ENCODE results near the gene HECTD4.

DNA sequence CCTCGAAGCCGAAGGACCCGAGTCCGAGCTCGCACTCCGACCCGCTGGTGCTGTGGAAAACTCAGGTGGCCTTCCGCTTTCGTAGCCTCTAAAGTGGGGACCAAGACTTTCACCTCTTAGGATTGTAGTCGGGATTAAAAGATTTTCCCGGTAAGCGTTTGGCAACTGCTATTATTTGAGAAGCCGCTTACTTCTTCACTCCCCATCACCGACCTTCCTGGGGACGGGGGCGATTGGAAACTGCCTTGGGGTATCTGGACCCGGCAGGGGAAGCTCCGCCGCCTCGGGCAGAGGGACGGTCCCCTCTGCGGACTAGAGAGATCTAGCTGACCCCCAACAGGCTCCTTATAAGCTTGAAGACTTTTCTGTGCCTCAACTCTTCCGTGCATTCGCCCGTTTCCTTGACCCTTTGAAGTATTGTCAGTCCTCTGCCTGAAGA, 256.2 kb downstream of the HECTD4 start:
- no peak for TF ChIP-seq POLR2A (IDR thresholded peaks at IDR 0.05; ENCODE audit: low read depth, low read length)
- TF ChIP-seq, protein P1, sequence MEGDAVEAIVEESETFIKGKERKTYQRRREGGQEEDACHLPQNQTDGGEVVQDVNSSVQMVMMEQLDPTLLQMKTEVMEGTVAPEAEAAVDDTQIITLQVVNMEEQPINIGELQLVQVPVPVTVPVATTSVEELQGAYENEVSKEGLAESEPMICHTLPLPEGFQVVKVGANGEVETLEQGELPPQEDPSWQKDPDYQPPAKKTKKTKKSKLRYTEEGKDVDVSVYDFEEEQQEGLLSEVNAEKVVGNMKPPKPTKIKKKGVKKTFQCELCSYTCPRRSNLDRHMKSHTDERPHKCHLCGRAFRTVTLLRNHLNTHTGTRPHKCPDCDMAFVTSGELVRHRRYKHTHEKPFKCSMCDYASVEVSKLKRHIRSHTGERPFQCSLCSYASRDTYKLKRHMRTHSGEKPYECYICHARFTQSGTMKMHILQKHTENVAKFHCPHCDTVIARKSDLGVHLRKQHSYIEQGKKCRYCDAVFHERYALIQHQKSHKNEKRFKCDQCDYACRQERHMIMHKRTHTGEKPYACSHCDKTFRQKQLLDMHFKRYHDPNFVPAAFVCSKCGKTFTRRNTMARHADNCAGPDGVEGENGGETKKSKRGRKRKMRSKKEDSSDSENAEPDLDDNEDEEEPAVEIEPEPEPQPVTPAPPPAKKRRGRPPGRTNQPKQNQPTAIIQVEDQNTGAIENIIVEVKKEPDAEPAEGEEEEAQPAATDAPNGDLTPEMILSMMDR (conservative IDR thresholded peaks at IDR 0.05; ENCODE audit: low read depth, low read length) = no peak
- no peak for TF ChIP-seq SMC3 (IDR thresholded peaks at IDR 0.05; ENCODE audit: low read depth, low read length)
- TF ChIP-seq MXI1 (IDR thresholded peaks at IDR 0.05; ENCODE audit: borderline replicate concordance, low read depth, low read length) = no peak
- TF ChIP-seq MAFK (IDR thresholded peaks at IDR 0.05; ENCODE audit: low read depth, low read length) = no peak

Data from IMR-90 (cell line).